ENCODE results near the gene QPCTL. TPM values are rescaled to one million over a fixed set of nuclear protein-coding genes. Genes with fewer than 3 reads are reported as not detected.

The QPCTL gene
- total RNA-seq, 4 donors from 2014 or later: 5.4 to 16.3 (median 12.5) TPM

DNA sequence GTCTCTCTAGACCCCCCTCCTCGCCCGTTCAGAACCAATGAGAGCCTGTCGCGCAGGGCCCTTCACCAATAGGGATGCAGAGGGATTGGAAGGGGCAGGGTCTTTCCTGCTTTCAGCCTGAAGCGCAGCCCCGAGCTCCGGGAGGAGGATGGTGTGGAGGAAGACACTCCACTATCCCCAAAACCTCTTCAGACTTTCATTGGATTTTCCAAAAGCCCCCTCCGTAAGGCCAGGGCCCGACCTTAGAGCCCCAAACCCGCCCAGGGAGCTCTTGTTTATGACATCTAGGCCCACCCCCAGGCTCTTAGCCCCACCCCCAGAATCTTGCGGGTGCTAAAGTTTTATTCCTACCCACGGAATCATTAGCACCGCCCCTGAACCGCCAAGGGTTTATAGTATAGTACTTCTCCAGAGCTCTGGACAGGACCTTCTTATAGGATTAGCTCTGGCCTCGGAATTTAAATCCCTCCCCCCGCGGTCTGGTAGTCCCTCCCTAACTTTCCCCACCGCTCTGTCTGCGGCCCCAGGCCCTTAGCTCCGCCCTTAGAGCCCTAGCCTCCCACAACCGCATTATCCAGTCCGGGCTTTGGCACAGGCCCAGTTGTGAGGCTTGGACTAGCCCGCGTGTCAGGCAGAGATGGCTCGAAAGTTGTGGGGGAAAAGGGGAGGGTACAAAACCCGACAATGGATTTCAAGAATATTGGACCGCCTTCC, 46.7 kb upstream of the QPCTL start:
- no peaks in the 10 kb centered on the region for H3K9me3 ChIP-seq
- H3K4me1 ChIP-seq: peaks cover 10 to 35% of the 10 kb centered on the region in 2 donors
- no peaks in the 10 kb centered on the region for H3K36me3 ChIP-seq
- peak overlapping the region in 1 of 3 donors; percentile 6 for H3K27ac ChIP-seq
- no peak for TF ChIP-seq POLR2A (IDR thresholded peaks at IDR 0.05)
- TF ChIP-seq, protein P1, sequence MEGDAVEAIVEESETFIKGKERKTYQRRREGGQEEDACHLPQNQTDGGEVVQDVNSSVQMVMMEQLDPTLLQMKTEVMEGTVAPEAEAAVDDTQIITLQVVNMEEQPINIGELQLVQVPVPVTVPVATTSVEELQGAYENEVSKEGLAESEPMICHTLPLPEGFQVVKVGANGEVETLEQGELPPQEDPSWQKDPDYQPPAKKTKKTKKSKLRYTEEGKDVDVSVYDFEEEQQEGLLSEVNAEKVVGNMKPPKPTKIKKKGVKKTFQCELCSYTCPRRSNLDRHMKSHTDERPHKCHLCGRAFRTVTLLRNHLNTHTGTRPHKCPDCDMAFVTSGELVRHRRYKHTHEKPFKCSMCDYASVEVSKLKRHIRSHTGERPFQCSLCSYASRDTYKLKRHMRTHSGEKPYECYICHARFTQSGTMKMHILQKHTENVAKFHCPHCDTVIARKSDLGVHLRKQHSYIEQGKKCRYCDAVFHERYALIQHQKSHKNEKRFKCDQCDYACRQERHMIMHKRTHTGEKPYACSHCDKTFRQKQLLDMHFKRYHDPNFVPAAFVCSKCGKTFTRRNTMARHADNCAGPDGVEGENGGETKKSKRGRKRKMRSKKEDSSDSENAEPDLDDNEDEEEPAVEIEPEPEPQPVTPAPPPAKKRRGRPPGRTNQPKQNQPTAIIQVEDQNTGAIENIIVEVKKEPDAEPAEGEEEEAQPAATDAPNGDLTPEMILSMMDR (IDR thresholded peaks at IDR 0.05): no peak
- 2% methylated on average over 23 to 27 of the region's 27 CpGs for WGBS, 2 donors
- DNase-seq: peak; percentile 54 to 65
- H3K27me3 ChIP-seq: peaks cover 12% of the 10 kb centered on the region
- intact Hi-C loops (cut with DNase I): no loop called here
- no peak overlapping the region for H3K4me3 ChIP-seq (replicated peaks in 1 of 3)

DNA sequence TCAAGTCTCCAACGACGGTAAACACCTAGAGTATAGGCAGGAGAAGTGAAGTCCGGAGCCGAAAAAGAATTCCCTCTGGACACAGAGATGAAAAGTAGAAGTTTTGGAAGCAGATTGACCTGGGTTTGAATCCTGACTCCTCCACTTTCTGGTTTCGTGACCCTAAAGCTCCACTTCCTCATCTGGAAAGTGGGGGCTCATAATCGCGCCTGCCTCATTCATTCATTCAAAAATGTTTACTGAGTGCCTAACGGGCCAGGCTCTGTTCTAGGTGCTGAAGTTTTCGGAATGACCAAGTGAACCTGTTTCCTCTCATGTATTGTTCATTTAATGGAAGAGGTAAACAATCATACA, 46.1 kb upstream of the QPCTL start:
- Histone ChIP-seq H3K27ac (no peak overlapping the region), H3K4me3 (replicated peaks in 1 of 3) (no peak overlapping the region), H3K9me3 (no peaks in the 10 kb centered on the region), H3K36me3 (no peaks in the 10 kb centered on the region), H3K27me3 (peaks cover 12% of the 10 kb centered on the region), H3K4me1 (peaks cover 10 to 30% of the 10 kb centered on the region in 2 donors)
- no peak for DNase-seq
- TF ChIP-seq POLR2A (IDR thresholded peaks at IDR 0.05): no peak
- TF ChIP-seq, protein P1 (IDR thresholded peaks at IDR 0.05): no peak
- intact Hi-C loops (cut with DNase I): no loop called here
- WGBS, 2 donors: 17 to 26% methylated on average over 8 to 9 of the region's 9 CpGs

DNA sequence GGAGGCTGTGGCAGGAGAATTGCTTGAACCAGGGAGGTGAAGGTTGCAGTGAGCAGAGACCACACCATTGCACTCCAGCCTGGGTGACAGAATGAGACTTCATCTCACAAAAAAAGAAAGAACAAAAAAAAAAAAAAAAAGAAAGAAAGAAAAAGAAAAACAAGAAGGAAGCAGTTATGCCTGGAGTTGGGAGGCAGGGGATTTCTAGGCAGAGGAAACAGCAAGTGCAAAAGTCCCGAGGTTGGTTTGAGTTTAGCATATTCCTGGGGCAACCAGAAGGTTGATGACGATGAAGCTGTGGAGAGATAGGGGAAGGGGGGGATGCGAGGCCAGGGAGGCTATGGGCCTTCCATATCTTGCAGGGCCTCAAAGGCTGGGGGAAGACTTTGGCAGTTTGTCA, 41.7 kb upstream of the QPCTL start:
- Histone ChIP-seq H3K4me1 (peaks cover 0 to 7% of the 10 kb centered on the region in 2 donors), H3K36me3 (no peaks in the 10 kb centered on the region), H3K27me3 (no peaks in the 10 kb centered on the region), H3K9me3 (no peaks in the 10 kb centered on the region), H3K4me3 (replicated peaks in 1 of 3) (no peak overlapping the region), H3K27ac (no peak overlapping the region)
- WGBS, 2 donors: 80 to 89% methylated on average over 3 of the region's 3 CpGs
- intact Hi-C loops (cut with DNase I): no loop called here
- TF ChIP-seq, protein P1 (IDR thresholded peaks at IDR 0.05): no peak
- no peak for TF ChIP-seq POLR2A (IDR thresholded peaks at IDR 0.05)
- DNase-seq: no peak

DNA sequence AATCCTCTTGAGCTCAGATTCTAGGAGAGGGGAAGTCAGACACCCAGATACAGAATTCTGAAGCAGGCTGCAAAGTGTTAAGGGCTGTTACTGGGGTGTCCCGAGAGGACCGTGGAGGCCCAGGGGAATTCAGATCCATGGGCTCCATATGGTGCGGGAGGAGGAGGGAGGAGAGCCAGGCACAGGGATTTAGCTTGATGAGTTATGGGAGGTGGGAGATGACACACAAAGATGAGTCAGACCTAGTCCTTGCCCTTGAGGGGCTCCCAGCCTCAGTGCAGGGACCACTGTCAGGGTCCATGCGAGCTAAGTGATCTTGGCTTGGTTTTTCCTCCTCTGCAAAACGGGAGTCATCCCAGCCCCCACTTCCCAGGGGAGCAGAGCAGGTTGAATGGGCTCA, 38.8 kb upstream of the QPCTL start:
- intact Hi-C loops (cut with DNase I): no loop called here
- 54 to 55% methylated on average over 5 of the region's 5 CpGs for WGBS, 2 donors
- Histone ChIP-seq H3K4me1 (no peaks in the 10 kb centered on the region), H3K36me3 (no peaks in the 10 kb centered on the region), H3K4me3 (replicated peaks in 1 of 3) (no peak overlapping the region), H3K9me3 (no peaks in the 10 kb centered on the region), H3K27ac (no peak overlapping the region), H3K27me3 (no peaks in the 10 kb centered on the region)
- no peak for TF ChIP-seq POLR2A (IDR thresholded peaks at IDR 0.05)
- TF ChIP-seq, protein P1 (IDR thresholded peaks at IDR 0.05): no peak
- DNase-seq: no peak

DNA sequence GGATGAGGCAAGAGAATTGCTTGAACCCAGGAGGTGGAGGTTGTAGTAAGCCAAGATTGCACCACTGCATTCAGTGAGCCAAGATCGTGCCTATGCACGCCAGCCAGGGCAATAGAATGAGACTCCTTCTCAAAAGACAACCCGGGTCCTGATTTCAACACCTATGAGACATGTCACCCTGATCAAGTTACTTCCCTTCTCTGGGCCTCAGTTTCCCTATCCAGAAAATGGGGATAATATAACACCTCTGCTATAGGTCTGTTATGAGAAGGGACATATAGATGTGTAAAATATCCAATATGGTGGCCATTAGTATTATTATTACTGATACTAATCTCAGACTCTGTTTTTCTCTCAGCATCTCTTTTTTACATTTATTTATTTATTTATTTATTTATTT, 37.4 kb upstream of the QPCTL start:
- Histone ChIP-seq H3K27ac (no peak overlapping the region), H3K27me3 (no peaks in the 10 kb centered on the region), H3K4me3 (replicated peaks in 1 of 3) (no peak overlapping the region), H3K9me3 (no peaks in the 10 kb centered on the region), H3K36me3 (no peaks in the 10 kb centered on the region), H3K4me1 (no peaks in the 10 kb centered on the region)
- 67 to 94% methylated on average over 3 of the region's 3 CpGs for WGBS, 2 donors
- TF ChIP-seq, protein P1 (IDR thresholded peaks at IDR 0.05): no peak
- no peak for TF ChIP-seq POLR2A (IDR thresholded peaks at IDR 0.05)
- DNase-seq: no peak
- intact Hi-C loops (cut with DNase I): no loop called here

Data from thyroid gland (tissue), 4 donors.